ENCODE results near the gene ZYG11B.
"Not testable (repeated sequence)": the region's sequence is repeated elsewhere in the genome, so short reads cannot be mapped to it uniquely, and the experiment has no call there.

Gene ZYG11B

GRCh38 chr1:52709016-52709415 is 17.2 kb upstream of the ZYG11B start:
- H3K9me3 ChIP-seq (ENCODE audit: insufficient read depth, low read depth, low read length), result no peaks in the 10 kb centered on the region
- no peak overlapping the region for H3K4me3 ChIP-seq (ENCODE audit: low read length)
- no peak overlapping the region for H3K9ac ChIP-seq (ENCODE audit: low read depth, low read length)
- no peak overlapping the region for H3K27ac ChIP-seq (ENCODE audit: low read depth, low read length)
- H3K4me1 ChIP-seq (ENCODE audit: insufficient read depth, low read length), result no peaks in the 10 kb centered on the region
- WGBS, result 88% methylated on average over 6 of the region's 6 CpGs
- H3K36me3 ChIP-seq (ENCODE audit: insufficient read depth, low read length), result no peaks in the 10 kb centered on the region
- H3K27me3 ChIP-seq (ENCODE audit: insufficient read depth, low read length), result no peaks in the 10 kb centered on the region

GRCh38 chr1:52713590-52713989 is 12.7 kb upstream of the ZYG11B start:
- H3K4me1 ChIP-seq (ENCODE audit: insufficient read depth, low read length), result no peaks in the 10 kb centered on the region
- H3K27me3 ChIP-seq (ENCODE audit: insufficient read depth, low read length), result no peaks in the 10 kb centered on the region
- no peaks in the 10 kb centered on the region for H3K36me3 ChIP-seq (ENCODE audit: insufficient read depth, low read length)
- H3K4me3 ChIP-seq (ENCODE audit: low read length), result no peak overlapping the region
- 89% methylated on average over 3 of the region's 4 CpGs for WGBS
- H3K9me3 ChIP-seq (ENCODE audit: insufficient read depth, low read depth, low read length), result no peaks in the 10 kb centered on the region
- H3K27ac ChIP-seq (ENCODE audit: low read depth, low read length), result no peak overlapping the region
- no peak overlapping the region for H3K9ac ChIP-seq (ENCODE audit: low read depth, low read length)

- not testable (repeated sequence) for H3K36me3 ChIP-seq (ENCODE audit: insufficient read depth, low read length); H3K27me3 ChIP-seq (ENCODE audit: insufficient read depth, low read length); H3K9me3 ChIP-seq (ENCODE audit: insufficient read depth, low read depth, low read length); H3K9ac ChIP-seq (ENCODE audit: low read depth, low read length); H3K27ac ChIP-seq (ENCODE audit: low read depth, low read length); H3K4me3 ChIP-seq (ENCODE audit: low read length); H3K4me1 ChIP-seq (ENCODE audit: insufficient read depth, low read length)
- 95% methylated on average over 6 of the region's 6 CpGs for WGBS
These were observed 11.0 kb upstream of the ZYG11B start for GRCh38 chr1:52715296-52715695.

DNA sequence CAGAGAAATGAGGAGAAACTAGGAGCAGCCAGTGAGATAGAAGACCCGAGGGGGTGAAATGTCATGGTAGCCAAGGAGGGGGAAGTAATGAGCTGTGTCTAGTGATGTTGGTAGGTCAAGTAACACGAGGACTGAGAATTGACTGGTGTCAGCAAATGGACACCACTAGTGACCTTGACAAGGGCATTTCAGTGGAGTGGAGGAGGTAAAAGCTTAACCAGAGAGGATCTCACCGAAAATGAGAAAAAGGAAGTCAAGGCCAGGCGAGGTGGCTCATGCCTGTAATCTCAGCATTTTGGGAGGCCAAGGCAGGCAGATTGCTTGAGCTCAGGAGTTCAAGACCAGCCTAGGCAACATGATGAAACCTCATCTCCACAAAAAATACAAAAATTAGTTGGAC is 3.0 kb upstream of the ZYG11B start:
- Histone ChIP-seq H3K9me3 (ENCODE audit: insufficient read depth, low read depth, low read length) (no peaks in the 10 kb centered on the region), H3K4me1 (ENCODE audit: insufficient read depth, low read length) (no peaks in the 10 kb centered on the region; the same call in 1 of the 2 replicates), H3K36me3 (ENCODE audit: insufficient read depth, low read length) (no peaks in the 10 kb centered on the region), H3K27ac (ENCODE audit: low read depth, low read length) (no peak overlapping the region), H3K27me3 (ENCODE audit: insufficient read depth, low read length) (no peaks in the 10 kb centered on the region), H3K9ac (ENCODE audit: low read depth, low read length) (no peak overlapping the region), H3K4me3 (ENCODE audit: low read length) (no peak overlapping the region)
- WGBS, result 86% methylated on average over 4 of the region's 4 CpGs

DNA sequence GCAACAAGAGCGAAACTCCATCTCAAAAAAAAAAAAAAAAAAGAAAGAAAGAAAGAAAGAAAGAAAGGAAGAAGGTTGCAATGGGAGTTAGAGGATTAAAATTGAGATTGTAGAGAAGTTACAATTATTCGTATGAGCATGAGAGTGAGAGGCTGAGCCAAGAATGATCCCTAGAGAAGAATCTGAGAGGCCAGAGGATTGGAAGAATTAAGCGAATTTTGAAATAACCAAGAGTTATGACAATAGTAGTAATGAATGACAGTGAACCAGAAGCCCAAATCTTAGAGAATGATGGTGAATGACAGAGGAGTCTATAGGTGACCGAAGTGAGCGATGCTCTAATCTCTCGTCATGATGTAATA is 369 bp upstream of the ZYG11B start:
- Histone ChIP-seq H3K9me3 (ENCODE audit: insufficient read depth, low read depth, low read length) (no peaks in the 10 kb centered on the region), H3K4me1 (ENCODE audit: insufficient read depth, low read length) (peaks cover 4% of the 10 kb centered on the region), H3K9ac (ENCODE audit: low read depth, low read length) (no peak overlapping the region), H3K27ac (ENCODE audit: low read depth, low read length) (no peak overlapping the region), H3K36me3 (ENCODE audit: insufficient read depth, low read length) (no peaks in the 10 kb centered on the region), H3K4me3 (ENCODE audit: low read length) (peak overlapping the region; percentile 93), H3K27me3 (ENCODE audit: insufficient read depth, low read length) (no peaks in the 10 kb centered on the region)
- WGBS, result 50% methylated on average over 6 of the region's 6 CpGs

DNA sequence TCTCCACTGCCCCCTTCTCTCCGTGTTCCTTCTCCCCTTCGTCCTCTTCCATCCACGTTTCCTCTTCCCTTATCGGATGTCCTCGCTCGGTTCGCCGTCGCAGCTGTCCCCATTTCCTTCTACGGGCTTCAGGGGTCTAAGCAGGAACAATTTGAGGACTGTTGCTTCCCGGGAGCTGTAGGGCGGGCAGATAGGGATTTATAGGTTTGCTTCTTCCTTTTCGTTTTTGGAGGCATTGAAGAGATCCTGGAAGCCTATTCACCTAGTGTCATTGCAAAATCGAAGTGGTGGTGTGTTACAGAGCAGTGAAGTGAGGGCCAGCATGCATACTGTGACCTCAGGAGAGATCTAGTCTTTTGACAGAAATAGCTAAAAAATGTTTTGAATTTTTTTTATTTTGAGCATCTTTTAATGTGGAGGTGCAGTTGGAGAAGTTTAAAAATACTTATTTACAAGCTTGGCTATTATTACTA is 897 bp downstream of the ZYG11B start:
- Histone ChIP-seq H3K9ac (ENCODE audit: low read depth, low read length) (peak overlapping the region; percentile 90), H3K4me3 (ENCODE audit: low read length) (peak overlapping the region; percentile 93), H3K27me3 (ENCODE audit: insufficient read depth, low read length) (no peaks in the 10 kb centered on the region), H3K27ac (ENCODE audit: low read depth, low read length) (no peak overlapping the region), H3K4me1 (ENCODE audit: insufficient read depth, low read length) (peaks cover 4% of the 10 kb centered on the region), H3K9me3 (ENCODE audit: insufficient read depth, low read depth, low read length) (no peaks in the 10 kb centered on the region), H3K36me3 (ENCODE audit: insufficient read depth, low read length) (peaks cover 5% of the 10 kb centered on the region)
- WGBS, result 2% methylated on average over 14 of the region's 14 CpGs

DNA sequence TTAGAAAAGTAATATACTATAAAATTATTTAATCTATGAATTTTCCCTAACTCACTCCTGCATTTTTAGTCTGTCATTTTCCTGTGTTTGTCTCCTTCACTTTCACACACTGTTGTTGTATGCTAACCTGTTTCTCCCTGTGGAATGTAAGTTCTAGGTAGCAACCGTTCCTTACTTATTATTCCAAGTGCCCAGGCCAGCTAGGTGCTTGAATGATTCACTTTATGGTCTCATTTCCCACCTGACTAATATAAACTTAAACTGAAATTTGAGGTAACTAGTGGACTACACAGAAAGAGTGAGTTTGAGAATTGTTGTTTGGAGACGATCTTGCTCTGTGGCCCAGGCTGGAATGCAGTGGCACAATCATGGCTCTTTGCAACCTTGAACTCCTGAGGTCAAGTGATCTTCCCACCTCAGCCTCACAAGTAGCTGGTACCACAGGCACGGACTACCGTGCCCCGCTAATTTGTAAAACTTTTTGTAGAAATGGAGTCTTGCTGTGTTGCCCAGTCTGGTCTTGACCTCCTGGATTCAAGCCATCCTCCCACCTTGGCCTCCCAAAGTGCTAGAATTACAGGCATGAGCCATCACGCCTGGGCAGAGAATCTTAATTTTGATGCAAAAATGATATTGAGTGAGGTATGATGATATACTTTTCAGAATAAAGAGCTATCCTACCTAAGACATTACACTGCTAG is 1.9 kb downstream of the ZYG11B start:
- Histone ChIP-seq H3K9me3 (ENCODE audit: insufficient read depth, low read depth, low read length) (no peaks in the 10 kb centered on the region), H3K36me3 (ENCODE audit: insufficient read depth, low read length) (peaks cover 6% of the 10 kb centered on the region), H3K27me3 (ENCODE audit: insufficient read depth, low read length) (no peaks in the 10 kb centered on the region), H3K4me1 (ENCODE audit: insufficient read depth, low read length) (peaks cover 4% of the 10 kb centered on the region), H3K27ac (ENCODE audit: low read depth, low read length) (no peak overlapping the region), H3K9ac (ENCODE audit: low read depth, low read length) (no peak overlapping the region), H3K4me3 (ENCODE audit: low read length) (peak overlapping the region; percentile 93; the same call in 1 of the 2 replicates)
- WGBS, result 97% methylated on average over 5 of the region's 6 CpGs

GRCh38 chr1:52733368-52733767 is 7.1 kb downstream of the ZYG11B start:
- 100% methylated on average over 2 of the region's 3 CpGs for WGBS
- Histone ChIP-seq H3K9me3 (ENCODE audit: insufficient read depth, low read depth, low read length) (no peaks in the 10 kb centered on the region), H3K4me3 (ENCODE audit: low read length) (no peak overlapping the region), H3K27me3 (ENCODE audit: insufficient read depth, low read length) (no peaks in the 10 kb centered on the region), H3K27ac (ENCODE audit: low read depth, low read length) (no peak overlapping the region), H3K36me3 (ENCODE audit: insufficient read depth, low read length) (peaks cover 6% of the 10 kb centered on the region), H3K9ac (ENCODE audit: low read depth, low read length) (no peak overlapping the region), H3K4me1 (ENCODE audit: insufficient read depth, low read length) (peaks cover 4% of the 10 kb centered on the region; the same call in 1 of the 2 replicates)

DNA sequence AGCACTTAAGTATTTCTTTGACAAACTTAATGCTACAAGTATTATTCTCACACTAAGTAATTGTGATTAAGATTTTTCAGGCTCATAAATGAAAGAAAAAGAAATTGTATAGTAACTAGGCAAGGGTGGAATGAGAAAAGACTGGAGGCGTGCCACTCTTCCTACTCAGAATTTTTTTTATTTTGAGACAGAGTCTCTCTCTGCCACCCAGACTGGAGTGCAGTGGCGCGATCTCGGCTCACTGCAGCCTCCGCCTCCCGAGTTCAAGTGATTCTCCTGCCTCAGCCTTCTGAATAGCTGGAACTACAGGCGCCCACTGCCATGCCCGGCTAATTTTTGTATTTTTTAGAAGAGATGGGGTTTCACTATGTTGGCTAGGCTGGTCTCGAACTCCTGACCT is 9.1 kb downstream of the ZYG11B start:
- not testable (repeated sequence) for H3K36me3 ChIP-seq (ENCODE audit: insufficient read depth, low read length); H3K27ac ChIP-seq (ENCODE audit: low read depth, low read length); H3K9ac ChIP-seq (ENCODE audit: low read depth, low read length); H3K4me3 ChIP-seq (ENCODE audit: low read length); H3K9me3 ChIP-seq (ENCODE audit: insufficient read depth, low read depth, low read length); H3K4me1 ChIP-seq (ENCODE audit: insufficient read depth, low read length); H3K27me3 ChIP-seq (ENCODE audit: insufficient read depth, low read length)
- 93% methylated on average over 9 of the region's 9 CpGs for WGBS

GRCh38 chr1:52738148-52738547 is 11.9 kb downstream of the ZYG11B start:
- H3K9ac ChIP-seq (ENCODE audit: low read depth, low read length), result no peak overlapping the region
- no peaks in the 10 kb centered on the region for H3K4me1 ChIP-seq (ENCODE audit: insufficient read depth, low read length)
- no peaks in the 10 kb centered on the region for H3K27me3 ChIP-seq (ENCODE audit: insufficient read depth, low read length)
- H3K27ac ChIP-seq (ENCODE audit: low read depth, low read length), result no peak overlapping the region
- no peak overlapping the region for H3K4me3 ChIP-seq (ENCODE audit: low read length)
- H3K36me3 ChIP-seq (ENCODE audit: insufficient read depth, low read length), result peaks cover 5% of the 10 kb centered on the region; the same call in 1 of the 2 replicates
- WGBS, result 96% methylated on average over 5 of the region's 5 CpGs
- H3K9me3 ChIP-seq (ENCODE audit: insufficient read depth, low read depth, low read length), result no peaks in the 10 kb centered on the region

- Histone ChIP-seq H3K27me3 (ENCODE audit: insufficient read depth, low read length) (no peaks in the 10 kb centered on the region), H3K4me3 (ENCODE audit: low read length) (no peak overlapping the region), H3K9ac (ENCODE audit: low read depth, low read length) (no peak overlapping the region), H3K9me3 (ENCODE audit: insufficient read depth, low read depth, low read length) (no peaks in the 10 kb centered on the region), H3K36me3 (ENCODE audit: insufficient read depth, low read length) (peaks cover 5% of the 10 kb centered on the region; the same call in 1 of the 2 replicates), H3K4me1 (ENCODE audit: insufficient read depth, low read length) (no peaks in the 10 kb centered on the region), H3K27ac (ENCODE audit: low read depth, low read length) (no peak overlapping the region)
- WGBS, result 94% methylated on average over 9 of the region's 10 CpGs
These were observed 12.6 kb downstream of the ZYG11B start for GRCh38 chr1:52738893-52739292.

All from HUES64 (cell line).